GM18517 (cell line): ENCODE data around the gene CHRNB4.

Source experiments
- ATAC-seq: cut with Tn5 transposase; IDR thresholded peaks from one replicate; pipeline ENCODE4 v1.9.1; 2021; ENCODE audit warnings: mild to moderate bottlenecking, moderate library complexity; ENCODE audit not compliant: unreplicated experiment

The CHRNB4 gene

DNA sequence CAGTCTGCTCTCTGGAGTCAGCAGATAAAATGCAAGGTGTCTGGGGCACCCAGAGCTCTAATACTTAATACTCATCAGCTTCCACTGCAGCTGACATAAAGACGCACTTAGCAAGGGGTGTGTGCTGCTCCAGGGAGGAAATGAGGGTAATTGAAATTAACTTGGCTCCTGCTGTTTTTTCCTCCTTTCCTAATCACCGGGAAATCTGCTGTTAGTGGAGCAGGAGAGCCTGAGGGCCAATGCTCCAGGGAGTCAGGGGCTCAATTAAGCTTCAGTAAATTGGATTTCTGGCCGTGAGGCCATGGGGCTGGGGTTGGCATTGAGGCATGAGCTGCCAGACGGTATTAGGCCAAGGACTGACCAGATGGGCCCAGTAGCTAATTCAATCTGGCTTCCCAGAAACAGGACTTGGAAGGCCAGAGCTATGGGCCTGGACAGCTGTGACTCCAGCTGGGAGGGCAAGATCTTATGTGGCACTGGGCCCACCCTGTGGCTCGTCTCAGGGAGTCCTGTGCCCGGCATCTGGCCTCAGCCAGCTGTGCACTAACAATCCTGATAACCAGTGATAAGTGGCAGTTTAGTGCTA, 30.7 kb upstream of the CHRNB4 start:
- ATAC-seq: no peak

DNA sequence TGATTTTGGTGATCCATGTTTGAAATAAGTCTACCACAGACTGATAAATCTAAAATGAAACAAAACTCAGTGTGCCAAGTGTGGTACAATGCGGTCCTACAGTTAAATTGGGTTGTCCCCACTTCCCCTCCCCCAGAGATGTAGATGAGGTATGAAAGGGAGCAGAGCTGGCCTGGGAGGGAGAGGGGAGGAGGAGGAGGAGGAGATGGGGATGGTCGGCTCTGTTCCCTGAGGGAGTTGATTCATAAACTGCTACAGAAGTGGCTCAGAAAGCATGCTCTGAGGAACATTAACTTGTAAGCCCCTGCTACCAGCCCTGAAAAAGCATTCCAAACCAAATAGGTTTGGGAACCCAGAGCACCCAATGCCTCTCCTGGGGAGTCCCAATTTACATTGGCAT, 28.0 kb upstream of the CHRNB4 start:
- no peak for ATAC-seq

DNA sequence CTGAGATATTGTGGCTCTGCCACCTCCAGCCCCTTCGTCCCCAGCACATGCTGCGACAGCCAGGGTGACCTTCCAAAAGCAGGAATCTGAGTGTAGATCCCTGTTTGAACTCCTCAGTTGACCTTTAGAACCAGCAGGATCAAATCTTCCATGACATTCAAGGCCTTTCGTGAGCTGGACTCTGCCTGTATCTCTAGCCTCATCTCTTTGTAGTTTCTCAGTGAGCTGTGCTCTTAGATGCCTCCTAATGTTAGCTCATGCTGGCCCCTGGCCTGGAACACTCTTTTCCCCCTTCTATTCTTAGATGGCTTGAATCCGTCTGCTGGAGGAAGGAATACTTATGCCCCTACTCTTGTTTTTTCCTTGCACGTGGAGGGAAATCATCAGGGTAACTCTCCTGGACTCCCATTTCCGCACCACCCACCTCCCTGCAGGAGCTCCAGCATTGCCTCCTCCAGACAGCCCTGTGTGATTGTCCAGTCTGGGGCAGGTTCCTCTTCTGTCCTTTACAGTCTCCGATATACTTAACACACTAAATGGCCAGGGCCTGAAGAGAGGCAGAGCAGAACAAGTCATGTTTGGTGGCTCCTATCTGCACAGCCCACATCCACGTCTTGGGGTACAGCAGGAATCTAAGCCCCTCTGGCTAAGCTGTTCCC, 26.7 kb upstream of the CHRNB4 start:
- ATAC-seq: no peak

DNA sequence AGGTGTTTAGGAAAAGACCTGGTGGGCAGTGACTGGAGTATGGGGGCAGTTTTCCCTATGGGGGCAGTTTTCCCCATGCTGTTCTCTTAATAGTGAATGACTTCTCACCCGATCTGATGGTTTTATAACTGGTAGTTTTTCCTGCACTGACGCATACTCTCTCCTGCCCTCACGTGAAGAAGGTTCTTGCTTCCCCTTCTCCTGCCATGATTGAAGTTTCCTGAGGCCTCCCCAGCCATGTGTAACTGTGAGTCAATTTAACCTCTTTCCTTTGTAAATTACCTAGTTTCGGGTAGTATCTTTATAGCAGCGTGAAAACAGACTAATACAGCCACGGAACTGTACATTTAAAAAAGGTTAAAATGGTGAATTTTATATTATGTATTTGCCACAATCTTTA, 25.0 kb upstream of the CHRNB4 start:
- ATAC-seq: no peak

DNA sequence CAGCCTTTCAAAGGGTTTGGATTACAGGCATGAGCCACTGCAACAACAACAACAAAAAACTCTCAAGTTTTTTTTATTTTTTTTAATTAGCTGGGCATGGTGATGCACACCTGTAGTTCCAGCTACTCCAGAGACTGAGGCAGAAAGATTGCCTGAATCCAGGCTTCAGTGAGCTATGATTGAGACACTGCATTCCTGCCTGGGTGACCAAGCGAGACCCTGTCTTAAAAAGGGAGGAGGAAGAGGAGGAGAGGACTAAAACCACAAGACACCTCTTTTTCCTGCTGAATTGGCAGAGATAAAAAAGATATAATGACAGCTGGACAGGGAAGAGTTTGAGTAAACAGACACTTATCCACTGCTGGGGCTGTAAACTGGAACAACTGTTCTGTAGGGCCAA, 22.7 kb upstream of the CHRNB4 start:
- no peak for ATAC-seq

DNA sequence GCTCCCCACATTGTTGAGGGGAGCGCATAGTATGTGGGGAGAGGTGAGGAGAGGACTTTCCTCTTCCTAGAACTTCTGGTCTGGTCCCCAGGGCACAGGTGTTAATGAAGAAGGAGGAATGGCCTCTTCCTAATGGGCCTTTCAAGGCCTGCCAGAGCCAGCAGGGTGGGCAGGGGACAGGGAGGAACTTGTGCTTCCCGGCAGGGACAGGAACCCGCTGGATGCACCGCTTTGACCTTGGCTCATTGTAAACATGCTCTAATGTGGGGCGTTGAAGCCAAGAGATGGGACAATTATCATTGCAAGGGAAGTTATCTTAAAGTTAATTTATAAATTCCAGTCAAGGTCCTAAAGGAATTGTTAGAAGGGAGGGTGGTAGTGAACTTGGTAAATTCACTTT, 21.0 kb upstream of the CHRNB4 start:
- no peak for ATAC-seq

DNA sequence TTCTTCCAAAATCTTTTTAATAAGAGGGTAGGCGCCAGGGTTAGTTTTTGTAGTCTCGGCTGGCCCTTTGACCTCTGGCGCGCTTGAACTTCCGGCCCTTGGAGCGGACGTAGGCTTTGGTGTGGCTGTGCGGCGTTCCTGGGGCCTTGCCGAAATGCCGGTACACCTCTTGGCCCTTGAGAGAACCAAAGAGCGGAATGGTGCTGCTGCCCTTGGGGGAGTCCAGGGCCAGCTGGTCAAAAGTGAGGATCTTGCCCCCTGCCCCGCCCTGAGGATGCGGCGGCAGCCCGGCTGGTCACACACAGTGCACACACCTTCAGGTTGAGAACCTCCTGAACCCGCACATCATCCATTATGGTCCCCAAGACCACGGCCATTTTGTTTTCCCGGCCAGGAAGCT, 20.0 kb upstream of the CHRNB4 start:
- ATAC-seq: no peak

DNA sequence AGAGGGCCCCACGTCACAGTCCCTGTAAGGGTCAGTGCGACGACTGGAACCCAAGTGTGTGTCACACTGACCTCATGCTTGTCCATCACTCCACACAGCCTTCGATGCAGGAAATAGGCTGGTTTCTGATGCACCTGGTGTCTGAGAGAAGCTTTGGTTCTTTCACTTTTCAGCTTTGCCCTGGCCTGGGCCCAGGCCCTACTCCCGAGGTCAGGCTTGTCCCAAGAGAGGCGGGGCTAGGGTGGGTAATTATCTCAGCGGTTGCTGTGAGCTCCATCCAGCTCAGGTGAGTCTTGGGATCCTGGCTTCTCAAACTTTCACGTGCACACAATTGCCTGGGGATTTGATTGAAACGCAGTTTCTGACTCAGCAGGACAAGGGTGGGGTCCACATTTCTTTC, 19.6 kb upstream of the CHRNB4 start:
- ATAC-seq: no peak

DNA sequence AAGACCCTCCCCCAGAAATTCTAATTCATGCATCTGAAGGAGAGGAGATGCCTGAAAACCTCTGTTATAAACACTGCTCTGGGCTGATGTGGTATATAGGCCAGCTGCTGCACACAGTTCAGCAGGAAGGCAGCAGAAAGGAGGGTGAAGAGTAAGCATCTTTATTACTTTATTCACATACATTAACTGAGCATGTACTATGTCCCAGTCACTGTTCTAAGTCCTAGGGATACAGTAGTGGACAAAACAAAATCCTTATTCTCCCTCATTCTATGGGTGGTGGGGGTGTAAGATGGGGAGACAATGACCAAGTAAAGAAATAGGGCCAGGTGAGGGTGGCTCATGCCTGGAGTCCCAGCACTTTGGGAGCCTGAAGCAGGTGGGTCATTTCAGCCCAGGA, 17.8 kb upstream of the CHRNB4 start:
- ATAC-seq: no peak

DNA sequence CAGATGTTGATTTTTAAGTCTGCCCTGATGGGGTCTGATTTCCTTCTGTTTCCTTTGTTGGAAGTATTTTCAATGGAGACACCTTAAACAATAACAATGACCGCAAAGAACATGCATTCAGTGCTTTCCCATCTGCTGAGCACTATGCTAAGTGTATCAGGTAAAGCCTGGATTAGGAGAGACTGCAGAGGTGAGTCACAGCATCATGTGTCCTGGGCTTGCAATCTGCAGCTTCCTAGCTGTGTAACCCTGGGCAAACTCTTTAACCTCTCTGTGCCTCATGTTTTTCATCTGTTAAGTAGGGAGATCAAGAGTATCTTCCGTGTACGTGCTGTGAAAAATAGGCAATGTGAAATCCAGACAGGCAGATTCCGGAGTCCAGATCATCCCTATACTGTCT, 13.3 kb upstream of the CHRNB4 start:
- ATAC-seq: no peak

DNA sequence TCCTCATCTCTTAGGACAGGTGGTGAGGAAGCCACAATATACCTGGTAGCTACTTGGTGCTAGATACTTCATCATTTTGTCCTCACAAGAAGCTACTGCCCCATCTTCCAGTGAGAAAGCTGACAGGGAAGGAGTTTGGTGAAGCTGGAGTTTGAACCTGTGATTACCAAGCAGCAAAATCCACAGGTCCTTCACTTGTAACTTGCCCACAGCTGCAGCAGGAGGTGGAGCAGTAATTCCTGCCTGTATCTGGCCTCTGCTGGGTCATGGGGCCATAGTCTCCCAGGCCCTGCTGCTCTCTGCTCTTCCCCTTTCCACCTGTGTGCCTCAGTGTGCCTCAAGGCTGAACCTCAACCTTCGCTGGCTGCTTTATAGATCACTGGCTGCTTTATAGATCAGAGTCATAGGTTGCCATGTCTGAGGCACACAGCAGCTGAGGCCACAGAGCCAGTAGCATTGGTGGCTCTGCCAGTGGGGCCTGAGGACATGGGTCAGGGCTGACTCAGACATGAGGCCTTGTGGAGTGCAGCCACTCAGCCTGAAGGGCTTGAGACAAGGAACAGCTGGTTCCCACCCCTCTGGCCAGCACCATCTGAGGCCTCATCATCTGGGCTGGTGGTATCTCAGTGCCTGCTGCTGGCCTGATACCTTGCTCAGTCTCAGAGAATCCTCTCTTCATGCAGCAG, 11.1 kb upstream of the CHRNB4 start:
- no peak for ATAC-seq

DNA sequence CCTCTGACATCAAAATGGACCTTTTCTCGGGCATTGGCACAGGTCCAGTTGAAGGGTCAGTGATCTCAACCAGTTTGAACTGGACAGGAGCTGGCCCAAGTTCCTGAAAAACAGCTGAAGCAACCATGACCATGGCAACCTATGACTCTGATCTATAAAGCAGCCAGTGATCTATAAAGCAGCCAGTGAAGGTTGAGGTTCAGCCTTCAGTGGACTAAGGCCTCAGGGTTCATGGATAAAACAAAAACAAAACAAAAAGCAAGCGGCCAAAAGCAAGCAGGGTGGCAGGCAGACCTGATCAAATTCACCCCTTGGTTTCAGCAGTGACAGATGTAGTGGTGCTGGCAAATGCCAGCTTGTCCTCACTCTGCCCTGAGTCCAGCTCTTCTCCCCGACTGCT, 10.0 kb upstream of the CHRNB4 start:
- ATAC-seq: no peak

DNA sequence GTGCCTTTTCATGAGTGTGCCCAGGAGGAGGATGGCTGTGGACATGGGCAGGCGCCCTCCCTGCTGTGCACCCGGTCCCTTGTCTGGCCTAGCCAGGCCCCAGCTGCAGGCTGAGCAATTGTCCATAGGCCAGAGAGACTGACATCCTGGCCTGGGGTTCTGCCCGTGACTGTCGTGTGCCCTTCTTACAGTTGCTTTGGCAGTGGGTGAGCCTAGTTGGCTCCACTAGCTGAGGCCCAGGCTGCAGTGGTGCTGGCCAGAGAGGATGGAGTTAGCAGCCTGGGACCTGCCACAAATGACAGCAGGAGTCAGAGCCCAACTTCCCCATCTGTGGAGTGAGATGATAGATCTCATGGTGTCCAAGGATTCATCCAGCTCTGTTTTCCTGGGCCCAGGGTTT, 9.0 kb upstream of the CHRNB4 start:
- no peak for ATAC-seq

DNA sequence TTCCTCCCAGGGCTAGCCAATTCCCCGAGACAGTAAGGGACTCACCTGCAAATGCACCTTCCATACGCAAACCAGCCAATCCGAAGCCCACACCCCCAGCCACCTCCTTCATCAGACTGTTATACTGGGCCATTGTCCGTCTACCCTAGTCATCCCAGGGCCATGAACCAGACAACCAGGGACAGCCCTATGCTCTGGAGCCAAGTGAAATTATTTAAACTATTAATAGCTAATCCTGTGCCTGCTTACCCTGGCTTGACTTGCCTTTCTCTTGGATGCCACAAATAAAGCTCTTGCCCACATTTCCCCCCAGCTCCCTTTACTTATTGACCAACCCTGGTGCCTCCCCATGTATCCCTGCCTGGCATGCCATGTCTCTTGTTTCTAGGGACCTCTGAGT, 4.0 kb upstream of the CHRNB4 start:
- no peak for ATAC-seq

DNA sequence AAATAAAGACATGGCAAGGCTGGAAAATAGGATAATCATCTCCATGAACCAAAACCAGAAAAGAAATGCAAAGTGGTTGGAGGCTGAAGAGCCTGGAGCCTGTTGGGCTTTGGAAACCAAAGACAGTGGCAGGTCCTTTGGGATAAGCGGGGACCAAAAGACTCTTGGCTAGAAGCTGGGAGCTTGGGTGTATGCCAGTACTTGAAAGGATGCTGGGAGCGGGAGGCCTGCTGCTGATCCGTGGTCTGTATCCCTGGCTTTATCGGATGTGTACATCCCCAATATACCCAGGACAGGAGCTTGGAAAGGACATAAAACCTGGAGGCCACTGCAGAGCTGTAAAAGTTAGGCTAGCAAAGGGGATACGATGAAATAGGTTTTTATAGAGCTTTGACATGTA, 1.3 kb upstream of the CHRNB4 start:
- no peak for ATAC-seq

DNA sequence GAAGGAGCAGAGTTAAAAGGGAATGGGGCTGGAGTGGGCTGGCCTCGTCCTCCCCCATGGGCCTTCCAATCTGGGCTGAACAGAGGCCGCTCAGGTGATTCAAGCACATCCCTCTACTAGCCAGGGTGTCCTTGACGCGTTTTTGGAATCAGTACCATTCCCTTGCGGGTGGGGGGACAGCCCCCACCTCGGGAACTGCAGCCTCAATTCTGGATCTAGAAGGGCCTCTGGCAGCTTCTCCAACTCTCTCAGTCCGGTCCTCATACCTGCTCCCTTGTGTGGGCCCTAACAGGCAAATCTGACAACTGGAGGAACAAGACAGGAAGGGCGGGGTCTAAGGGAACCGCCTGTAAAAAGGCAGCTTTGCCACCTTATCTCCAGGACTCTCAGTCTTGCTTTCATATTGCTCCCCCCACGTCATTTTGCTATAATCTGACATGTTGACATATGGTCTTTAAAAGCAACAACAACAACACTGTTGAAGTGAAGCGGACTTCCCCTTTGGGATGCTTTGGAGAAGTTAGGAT, 802 bp upstream of the CHRNB4 start:
- no peak for ATAC-seq

DNA sequence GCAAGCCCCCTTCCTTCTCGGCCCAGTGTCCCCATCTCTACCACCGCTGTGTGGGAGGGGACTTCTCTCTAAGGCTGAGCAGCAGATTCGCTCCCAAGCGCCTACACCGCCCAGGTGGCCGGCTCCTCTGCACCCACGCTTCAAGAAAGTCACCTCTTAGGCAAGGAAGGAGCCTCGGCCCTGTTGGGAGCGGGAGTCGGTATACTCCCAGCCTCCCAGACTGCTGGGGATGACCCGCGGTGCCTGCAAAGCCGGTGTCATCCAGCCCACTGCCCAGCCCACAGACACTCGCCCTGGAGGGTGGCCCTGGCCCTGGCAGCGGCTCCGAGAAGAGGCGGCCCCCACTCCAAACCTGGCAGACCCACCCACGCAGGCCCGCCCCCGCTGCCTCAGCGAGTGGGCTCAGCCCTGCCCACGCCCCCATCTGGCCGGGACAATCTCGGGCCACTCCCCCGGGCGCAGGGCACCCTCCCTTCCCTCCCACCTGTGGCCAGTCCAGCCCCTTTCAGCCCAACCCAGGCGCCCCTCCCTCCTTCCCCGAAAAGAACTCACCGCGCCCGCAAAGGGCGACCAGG, 396 bp downstream of the CHRNB4 start:
- no peak for ATAC-seq

DNA sequence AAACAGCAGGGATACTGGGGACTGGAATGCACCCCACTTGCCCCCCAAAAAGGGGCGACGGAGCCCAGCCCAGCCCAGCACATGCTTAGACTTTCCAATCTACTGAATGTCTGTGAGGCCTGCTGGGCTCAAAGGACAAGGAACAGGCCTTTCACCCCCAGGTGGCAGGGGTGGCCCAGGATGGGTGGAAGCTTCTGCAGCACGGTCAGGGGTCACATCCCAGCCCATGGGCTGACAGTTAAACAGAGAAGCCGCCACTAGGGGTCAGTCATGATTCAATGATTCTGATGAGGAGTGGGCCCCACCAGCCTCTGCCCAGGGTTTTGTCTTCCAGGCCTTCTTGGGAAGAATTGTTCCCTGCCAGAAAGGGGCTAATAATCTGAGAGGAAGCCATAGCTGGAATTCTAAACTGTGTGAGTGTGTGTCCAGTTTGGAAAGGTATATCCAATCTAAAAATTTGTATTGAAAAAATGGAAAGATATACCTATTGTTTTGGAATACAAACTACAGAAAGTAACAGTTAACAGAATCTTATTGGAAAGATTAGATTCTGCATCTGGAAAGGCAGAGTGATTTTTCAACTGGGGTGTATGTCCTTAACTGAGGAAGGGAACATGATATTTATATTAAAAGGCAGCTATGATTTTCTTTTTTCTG, 2.2 kb downstream of the CHRNB4 start:
- no peak for ATAC-seq

DNA sequence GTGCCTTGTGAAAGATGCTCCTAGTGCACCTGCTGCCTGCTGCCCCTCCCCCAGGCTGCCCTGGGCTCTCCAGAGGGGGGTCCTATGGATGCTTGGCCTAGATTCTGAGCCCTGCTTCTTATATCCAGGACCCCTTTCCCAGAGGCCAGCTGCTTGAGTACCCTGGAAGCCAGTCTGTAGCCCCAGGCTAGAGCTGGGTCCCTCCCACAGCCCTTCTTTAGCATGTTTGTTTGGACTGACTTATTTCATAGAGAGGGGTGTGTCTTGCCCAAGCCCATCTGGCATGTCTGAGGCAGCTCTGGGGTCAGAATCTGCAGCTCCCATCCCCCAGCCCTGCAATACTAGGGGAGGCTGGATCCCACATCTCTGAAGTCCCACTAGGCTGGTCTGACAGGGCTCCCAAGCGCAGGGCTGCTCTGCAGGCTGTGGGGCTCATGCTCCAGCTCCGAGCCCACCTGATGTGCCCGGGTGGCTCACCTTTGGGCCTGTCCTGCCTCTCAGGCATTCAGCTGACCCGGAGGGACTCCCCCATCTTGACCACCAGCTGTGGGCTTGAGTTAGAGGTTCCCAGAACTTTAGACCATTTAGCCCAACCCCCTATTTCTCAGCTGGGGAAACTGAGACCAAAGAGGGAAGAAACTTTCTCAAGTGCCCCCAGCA, 3.1 kb downstream of the CHRNB4 start:
- ATAC-seq: no peak

DNA sequence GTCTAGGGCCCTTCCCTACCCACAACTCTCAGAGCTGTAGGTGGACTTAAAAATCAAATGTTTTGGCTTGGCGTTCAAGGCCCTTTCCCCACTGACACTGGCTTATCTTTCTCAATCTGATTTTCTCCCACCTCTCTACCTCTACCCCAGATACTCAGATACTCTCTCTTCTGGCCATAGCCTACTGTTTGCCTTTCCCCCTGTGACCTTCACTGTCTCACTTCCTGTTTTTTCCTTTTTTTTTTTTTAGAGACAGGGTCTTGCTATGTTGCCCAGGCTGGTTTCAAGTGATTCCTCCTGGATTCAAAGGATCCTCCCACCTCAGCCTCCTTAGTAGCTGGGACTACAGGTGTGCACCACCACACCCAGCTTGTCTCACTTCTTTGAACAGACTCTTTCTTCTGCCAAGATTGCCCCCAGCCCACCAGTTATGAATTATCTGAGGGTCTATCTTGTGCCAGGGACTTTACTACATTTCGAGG, 4.6 kb downstream of the CHRNB4 start:
- no peak for ATAC-seq

DNA sequence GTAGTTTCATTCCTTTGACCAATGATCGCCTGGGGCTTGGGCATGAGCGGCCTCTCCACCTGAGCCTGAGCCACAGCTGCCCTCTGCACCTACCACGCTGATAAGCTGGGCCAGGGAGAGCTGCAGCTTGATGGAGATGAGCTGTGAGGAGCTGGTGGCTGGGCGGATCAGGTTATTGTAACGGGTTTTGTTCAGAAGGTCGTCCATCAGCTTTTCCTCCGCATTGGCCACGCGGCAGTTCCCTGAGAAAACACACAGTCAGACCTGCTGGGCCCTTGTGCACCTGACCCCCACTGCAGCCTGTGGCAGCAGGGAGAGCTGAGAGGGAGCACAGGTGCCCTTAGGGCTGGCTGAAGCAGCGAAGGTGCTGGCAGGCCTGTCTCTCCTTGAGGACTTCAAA, 5.7 kb downstream of the CHRNB4 start:
- ATAC-seq: no peak
